ENCODE data around the gene TK1.
"Not testable (repeated sequence)": the region's sequence is repeated elsewhere in the genome, so short reads cannot be mapped to it uniquely, and the experiment has no call there.

Gene TK1

DNA sequence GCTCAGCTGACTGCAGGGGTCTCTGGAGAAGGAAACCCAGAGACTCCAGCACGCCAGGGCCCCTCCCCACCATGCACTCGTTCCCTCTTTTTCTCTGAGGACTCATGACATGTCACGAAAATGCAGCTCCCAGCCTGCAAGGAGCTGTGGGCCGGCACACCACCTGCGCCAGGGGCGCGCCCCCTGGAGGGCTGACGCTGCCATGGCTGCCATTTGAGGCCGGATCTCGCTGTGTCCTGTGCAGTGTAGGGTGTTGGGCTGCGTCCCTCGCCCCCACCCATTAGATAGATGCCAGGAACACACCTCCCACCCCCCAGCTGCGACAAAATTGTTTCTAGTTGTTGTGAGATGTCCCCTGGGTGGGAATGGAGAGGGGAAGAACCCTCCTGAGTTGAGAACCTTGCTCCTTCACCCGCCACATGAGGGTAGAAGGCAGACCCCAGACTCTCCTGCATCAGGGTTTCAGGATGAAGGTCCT, 10.3 kb downstream of the TK1 start:
- DNase-seq (ENCODE audit: low read depth): peak; percentile 77

DNA sequence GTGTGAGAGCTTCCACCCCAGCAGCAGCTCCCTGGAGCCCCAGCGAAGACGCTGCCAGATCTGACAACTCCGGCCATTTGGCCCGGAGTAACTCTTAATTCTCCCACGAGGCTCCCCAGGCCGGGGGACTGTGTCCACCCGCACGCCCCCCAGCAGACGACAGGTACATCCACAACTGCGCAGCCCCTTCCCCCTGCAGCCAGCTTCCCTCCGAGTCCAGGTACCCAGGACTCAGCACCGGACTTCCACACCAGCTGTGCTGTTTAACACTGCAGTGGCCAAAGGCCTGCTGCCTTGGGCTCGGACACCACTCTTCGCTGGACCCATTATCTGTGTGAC, 11.2 kb downstream of the TK1 start:
- no peak for DNase-seq (ENCODE audit: low read depth)

DNA sequence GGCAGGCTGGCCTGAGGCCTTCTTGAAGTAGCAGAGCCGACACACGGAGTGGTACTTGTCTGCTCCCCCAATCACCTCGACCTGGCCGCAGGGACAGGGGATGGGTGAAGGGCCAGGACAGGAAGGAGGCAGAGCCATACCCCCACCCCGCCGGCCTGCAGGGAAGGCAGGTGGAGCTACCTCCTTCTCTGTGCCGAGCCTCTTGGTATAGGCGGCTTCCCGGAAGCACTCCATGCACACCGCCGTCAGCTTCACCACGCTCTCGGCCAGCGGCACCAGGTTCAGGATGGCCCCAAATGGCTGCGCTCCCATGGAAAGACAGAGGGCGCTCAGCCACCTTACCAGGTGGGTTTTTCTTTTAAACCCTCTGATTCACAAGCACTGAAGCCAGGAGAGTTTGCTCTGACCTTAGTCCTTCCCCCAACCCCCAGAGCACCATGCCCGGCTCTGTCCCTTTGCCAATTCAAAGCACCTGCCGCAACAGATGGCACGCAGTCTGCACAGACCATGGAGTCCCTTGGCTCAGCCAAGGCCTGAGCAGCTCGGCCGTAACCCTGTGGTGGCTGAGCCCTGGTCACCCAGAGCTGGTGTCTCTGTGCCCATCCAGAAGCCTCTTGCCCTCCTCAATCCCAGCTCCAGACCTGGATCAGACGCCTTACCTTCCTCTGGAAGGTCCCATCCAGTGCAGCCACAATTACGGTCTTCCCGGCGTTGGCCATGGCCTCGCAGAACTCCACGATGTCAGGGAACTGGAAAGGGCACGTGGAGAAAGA, 11.8 kb downstream of the TK1 start:
- no peak for DNase-seq (ENCODE audit: low read depth)

DNA sequence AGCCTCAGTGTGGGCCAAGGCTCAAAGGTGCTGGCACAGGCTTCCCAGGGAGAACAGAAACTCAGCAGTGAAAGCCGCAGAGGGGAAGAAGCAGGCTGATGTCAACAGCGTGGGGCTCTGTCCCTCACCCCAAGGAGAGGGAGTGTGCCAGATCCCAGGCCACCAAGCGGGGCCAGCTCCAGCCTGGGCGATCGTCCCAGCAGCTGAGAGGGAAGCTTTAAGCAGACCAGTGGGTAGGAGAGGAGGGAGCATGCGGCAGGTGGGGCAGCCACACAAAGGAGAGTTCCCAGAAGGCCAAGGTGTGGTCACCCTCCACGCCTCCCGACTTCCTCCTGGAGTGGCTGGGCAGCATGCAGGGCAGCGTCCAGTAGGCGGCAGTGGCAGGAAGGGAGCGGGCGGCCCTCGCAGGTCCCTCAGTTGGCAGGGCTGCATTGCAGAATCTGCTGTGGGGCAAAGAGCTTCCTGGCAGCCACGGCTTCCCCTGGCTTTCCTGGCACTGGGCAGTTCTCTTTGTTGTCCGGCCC, 12.4 kb downstream of the TK1 start:
- no peak for DNase-seq (ENCODE audit: low read depth)

DNA sequence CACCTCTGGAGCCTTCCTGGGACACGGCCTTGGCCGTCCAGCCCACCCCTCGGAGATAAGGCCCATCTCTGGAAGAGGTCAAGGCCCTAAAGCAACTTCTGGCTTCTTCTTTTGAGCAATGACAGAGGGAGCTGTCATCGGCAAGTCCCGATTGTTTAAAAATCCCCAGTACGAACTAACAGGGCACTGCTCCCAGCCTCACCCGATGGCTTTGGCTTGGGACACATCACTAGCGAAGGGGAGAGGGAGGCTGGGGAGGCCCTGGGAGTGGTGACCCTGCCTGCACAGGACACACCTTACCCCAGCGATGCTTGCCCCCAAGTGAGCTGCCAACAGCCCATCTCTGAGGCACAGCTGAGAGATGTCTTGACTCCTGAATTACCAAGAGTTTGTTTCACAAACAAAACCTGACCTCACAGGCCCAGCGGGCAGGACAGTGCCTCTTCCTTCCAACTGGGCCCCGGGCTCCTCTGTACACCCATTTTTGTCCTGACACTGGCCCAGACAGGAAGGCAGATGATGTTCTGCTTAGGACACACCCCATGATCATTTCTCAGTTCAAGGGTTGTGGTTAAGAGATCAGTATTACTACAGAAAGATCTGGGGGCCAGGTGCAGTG, 13.6 kb downstream of the TK1 start:
- no peak for DNase-seq (ENCODE audit: low read depth)

DNA sequence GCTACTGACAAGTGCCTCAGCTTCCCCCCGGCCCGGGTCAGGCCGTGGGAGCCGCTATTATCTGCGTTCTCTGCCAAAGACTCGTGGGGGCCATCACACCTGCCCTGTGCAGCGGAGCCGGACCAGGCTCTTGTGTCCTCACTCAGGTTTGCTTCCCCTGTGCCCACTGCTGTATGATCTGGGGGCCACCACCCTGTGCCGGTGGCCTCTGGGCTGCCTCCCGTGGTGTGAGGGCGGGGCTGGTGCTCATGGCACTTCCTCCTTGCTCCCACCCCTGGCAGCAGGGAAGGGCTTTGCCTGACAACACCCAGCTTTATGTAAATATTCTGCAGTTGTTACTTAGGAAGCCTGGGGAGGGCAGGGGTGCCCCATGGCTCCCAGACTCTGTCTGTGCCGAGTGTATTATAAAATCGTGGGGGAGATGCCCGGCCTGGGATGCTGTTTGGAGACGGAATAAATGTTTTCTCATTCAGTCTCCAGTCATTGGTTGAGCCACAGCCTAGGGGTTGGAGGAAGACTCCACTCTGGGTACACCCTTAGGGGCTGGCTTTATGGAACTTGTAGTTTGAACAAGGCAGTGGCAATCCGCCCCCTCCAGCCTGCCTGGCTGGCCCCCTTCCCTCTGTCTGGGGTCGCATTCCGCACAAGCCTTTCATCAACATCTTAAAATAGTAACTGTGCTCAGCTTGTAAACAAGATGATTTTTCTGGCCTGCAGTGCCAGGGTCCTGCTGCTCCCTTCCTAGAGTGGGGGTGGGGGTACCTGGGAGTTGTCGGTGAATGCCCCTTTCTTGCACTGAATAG, 14.4 kb downstream of the TK1 start:
- no peak for DNase-seq (ENCODE audit: low read depth)

DNA sequence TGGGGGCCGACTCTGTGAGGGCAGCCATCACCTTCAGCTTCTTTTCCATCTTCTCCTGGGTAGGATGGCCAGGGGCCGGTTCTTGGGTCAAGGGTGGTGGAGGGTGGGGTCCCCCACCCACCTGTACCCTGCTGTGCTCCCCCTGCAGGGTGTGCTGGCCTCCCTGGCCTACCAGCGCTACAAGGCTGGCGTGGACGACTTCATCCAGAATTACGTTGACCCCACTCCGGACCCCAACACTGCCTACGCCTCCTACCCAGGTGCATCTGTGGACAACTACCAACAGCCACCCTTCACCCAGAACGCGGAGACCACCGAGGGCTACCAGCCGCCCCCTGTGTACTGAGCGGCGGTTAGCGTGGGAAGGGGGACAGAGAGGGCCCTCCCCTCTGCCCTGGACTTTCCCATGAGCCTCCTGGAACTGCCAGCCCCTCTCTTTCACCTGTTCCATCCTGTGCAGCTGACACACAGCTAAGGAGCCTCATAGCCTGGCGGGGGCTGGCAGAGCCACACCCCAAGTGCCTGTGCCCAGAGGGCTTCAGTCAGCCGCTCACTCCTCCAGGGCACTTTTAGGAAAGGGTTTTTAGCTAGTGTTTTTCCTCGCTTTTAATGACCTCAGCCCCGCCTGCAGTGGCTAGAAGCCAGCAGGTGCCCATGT, 15.1 kb downstream of the TK1 start:
- not testable (repeated sequence) for DNase-seq (ENCODE audit: low read depth)

GRCh38 chr17:78170692-78171590, 15.9 kb downstream of the TK1 start:
- DNase-seq (ENCODE audit: low read depth): no peak

GRCh38 chr17:78168903-78169793, 17.7 kb downstream of the TK1 start:
- peak; percentile 57 for DNase-seq (ENCODE audit: low read depth)

- peak; percentile 90 for DNase-seq (ENCODE audit: low read depth)
Measured at GRCh38 chr17:78168242-78168902, 18.5 kb downstream of the TK1 start, which contains the start of gene SYNGR2. SYNGR2 (plus strand) TSS chr17:78168581; CDS start chr17:78168617, 36 bp downstream.

- DNase-seq (ENCODE audit: low read depth): no peak
Measured at GRCh38 chr17:78166416-78166815, 20.4 kb downstream of the TK1 start.

GRCh38 chr17:78164748-78165607, 21.9 kb downstream of the TK1 start:
- DNase-seq (ENCODE audit: low read depth): no peak

DNA sequence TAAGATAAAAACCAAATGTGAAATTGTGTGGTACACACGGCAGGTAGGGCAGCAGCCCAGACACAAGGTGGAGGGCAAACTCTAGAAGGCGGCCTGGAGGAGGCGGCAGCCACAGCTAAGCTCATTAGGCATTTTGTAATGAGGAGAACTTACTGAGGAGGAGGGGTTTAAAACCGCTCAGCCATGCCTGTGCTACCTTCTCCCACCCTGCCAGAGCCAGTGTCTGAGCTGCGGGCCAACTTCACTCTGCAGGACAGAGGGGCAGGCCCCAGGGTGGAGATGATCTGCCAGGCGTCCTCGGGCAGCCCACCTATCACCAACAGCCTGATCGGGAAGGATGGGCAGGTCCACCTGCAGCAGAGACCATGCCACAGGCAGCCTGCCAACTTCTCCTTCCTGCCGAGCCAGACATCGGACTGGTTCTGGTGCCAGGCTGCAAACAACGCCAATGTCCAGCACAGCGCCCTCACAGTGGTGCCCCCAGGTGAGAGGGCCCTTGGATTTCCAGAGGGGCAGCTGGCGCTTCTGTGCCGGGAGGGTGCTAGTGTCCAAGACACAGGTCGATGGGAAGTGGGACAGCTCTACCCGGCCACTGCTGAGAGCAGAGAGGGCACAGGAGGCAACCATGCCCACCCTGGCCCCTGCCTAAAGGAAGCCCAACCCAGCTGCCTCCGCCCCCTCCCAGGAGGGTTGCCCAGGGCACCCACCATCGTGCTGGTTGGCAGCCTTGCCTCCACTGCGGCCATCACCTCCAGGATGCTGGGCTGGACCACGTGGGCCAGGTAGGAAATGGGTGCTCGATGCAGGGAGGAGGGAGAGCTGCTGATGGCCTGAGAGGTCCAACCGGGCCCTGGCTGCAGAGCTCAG, 22.7 kb downstream of the TK1 start:
- DNase-seq (ENCODE audit: low read depth): no peak

GRCh38 chr17:78159575-78160158, 27.2 kb downstream of the TK1 start:
- no peak for DNase-seq (ENCODE audit: low read depth)

GRCh38 chr17:78154903-78155811, 31.7 kb downstream of the TK1 start:
- DNase-seq (ENCODE audit: low read depth): no peak

DNA sequence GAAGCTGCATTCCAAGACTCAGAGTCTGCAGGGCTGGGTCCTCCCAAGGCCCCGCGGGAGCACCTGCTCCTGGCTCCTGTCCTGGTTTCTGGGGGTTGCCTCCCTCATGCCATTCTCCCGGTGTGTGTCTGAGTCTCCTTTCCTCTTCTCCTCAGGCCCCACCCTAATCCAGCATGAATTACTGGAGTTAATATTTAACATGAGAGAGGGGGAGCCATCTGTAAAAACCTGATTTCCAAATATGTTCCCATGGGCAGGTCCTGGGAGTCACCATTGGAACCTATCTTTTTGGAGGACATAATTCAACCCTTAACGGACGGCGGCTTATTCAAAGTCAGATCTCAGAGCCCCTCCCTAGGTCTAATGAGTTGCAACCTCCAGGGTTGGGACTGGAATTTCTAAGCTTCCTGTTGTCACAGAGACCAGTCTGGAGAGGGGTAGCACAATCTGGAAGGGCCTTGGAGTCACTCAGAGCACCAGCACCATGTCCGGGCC, 35.3 kb downstream of the TK1 start:
- DNase-seq (ENCODE audit: low read depth): no peak

All from activated T-cell treated with anti-CD3 and anti-CD28 coated beads for 48 hours (primary cell).